Neural progenitor cell (in vitro differentiated cells): ENCODE data around the gene SCMH1. TPM values are rescaled to one million over a fixed set of nuclear protein-coding genes. Genes with fewer than 3 reads are reported as not detected.

Source experiments
- DNase-seq: peaks from one replicate; pipeline ENCODE4 v3.0.0-alpha.2; 2016; ENCODE audit warnings: low spot score
- H2AFZ ChIP-seq: fragments of 200-600 bp; sonication (generic); replicated peaks from 2 replicates; pipeline ENCODE4 v1.6.1; 2016; ENCODE audit warnings: antibody characterized with exemption
- H3F3A ChIP-seq: fragments of 200-600 bp; sonication (generic); 2 replicates; pipeline ENCODE4 v1.6.1; 2016; ENCODE audit warnings: antibody characterized with exemption, low read depth
- H3K27ac ChIP-seq: fragments of 200-600 bp; sonication (generic); 2 replicates; pipeline ENCODE4 v1.5.1; 2016; ENCODE audit warnings: mild to moderate bottlenecking
- H3K27me3 ChIP-seq: fragments of 200-600 bp; sonication (generic); 2 replicates; pipeline ENCODE4 v1.6.1; 2016; ENCODE audit warnings: mild to moderate bottlenecking, moderate library complexity
- H3K36me3 ChIP-seq: fragments of 200-600 bp; sonication (generic); 2 replicates; pipeline ENCODE4 v1.5.1; 2016
- H3K4me1 ChIP-seq: fragments of 200-600 bp; sonication (generic); 2 replicates; pipeline ENCODE4 v1.6.1; 2016; ENCODE audit warnings: mixed run types
- H3K4me2 ChIP-seq: fragments of 200-600 bp; sonication (generic); 2 replicates; pipeline ENCODE4 v1.6.1; 2016
- H3K4me3 ChIP-seq: fragments of 200-600 bp; sonication (generic); 2 replicates; pipeline ENCODE4 v1.5.1; 2016
- H3K79me2 ChIP-seq: fragments of 200-600 bp; sonication (generic); 2 replicates; pipeline ENCODE4 v1.6.1; 2016; ENCODE audit warnings: low read depth
- H3K9ac ChIP-seq: fragments of 200-600 bp; sonication (generic); 2 replicates; pipeline ENCODE4 v1.6.1; 2016
- H3K9me3 ChIP-seq: fragments of 200-600 bp; sonication (generic); 2 replicates; pipeline ENCODE4 v1.5.1; 2016; ENCODE audit warnings: low read depth
- H4K20me1 ChIP-seq: fragments of 200-600 bp; sonication (generic); 2 replicates; pipeline ENCODE4 v1.6.1; 2016; ENCODE audit warnings: low read depth
- H3K27ac Mint-ChIP-seq: 3 replicates; pipeline ENCODE4 v1.8.0; 2021; ENCODE audit warnings: mixed read lengths
- H3K27me3 Mint-ChIP-seq: 2 replicates; pipeline ENCODE4 v1.8.0; 2022; ENCODE audit warnings: low read depth, mild to moderate bottlenecking, inconsistent platforms, moderate library complexity, mixed read lengths; ENCODE audit not compliant: insufficient read depth
- H3K36me3 Mint-ChIP-seq: 3 replicates; pipeline ENCODE4 v1.8.0; 2021; ENCODE audit warnings: mixed read lengths
- H3K4me1 Mint-ChIP-seq: 3 replicates; pipeline ENCODE4 v1.8.0; 2021; ENCODE audit warnings: mixed read lengths
- H3K4me3 Mint-ChIP-seq: 3 replicates; pipeline ENCODE4 v1.8.0; 2021; ENCODE audit warnings: mild to moderate bottlenecking, moderate library complexity, mixed read lengths
- H3K9me3 Mint-ChIP-seq: 3 replicates; pipeline ENCODE4 v1.8.0; 2020; ENCODE audit warnings: mixed read lengths
- CTCF ChIP-seq: fragments of 200-600 bp; sonication (generic); IDR thresholded peaks from 2 replicates; pipeline ENCODE4 v1.5.1; 2017; ENCODE audit warnings: antibody characterized with exemption, mild to moderate bottlenecking
- EZH2 ChIP-seq: fragments of 200-600 bp; sonication (generic); IDR thresholded peaks from 2 replicates; pipeline ENCODE4 v1.6.1; 2017; ENCODE audit warnings: antibody characterized with exemption, mild to moderate bottlenecking, moderate library complexity
- EZH2phosphoT487 ChIP-seq: fragments of 200-600 bp; sonication (generic); IDR thresholded peaks from 2 replicates; pipeline ENCODE4 v1.6.1; 2017; ENCODE audit warnings: antibody characterized with exemption
- total RNA-seq: library from RNA; depleted of rRNA; stranded (reverse); fragments of >200 nt; gene quantifications from 2 replicates; pipeline ENCODE4 v1.2.3, GENCODE V29; 2015; ENCODE audit warnings: low replicate concordance

SCMH1 gene
- total RNA-seq, 1 donor from 2014 or later = 16.1 TPM

GRCh38 chr1:41015897-41016470, 226.1 kb downstream of the SCMH1 start:
- Histone ChIP-seq H3K9ac (no peak overlapping the region), H3K36me3 (no peaks in the 10 kb centered on the region), H3K9me3 (no peaks in the 10 kb centered on the region), H3K27me3 (no peaks in the 10 kb centered on the region), H3K79me2 (no peaks in the 10 kb centered on the region), H3F3A (peaks cover 3% of the 10 kb centered on the region), H4K20me1 (no peaks in the 10 kb centered on the region), H2AFZ (no peak overlapping the region), H3K4me1 (no peaks in the 10 kb centered on the region), H3K4me2 (no peak overlapping the region), H3K4me3 (no peak overlapping the region), H3K27ac (no peak overlapping the region)
- no peaks in the 10 kb centered on the region for H3K9me3 Mint-ChIP-seq
- no peaks in the 10 kb centered on the region for H3K4me1 Mint-ChIP-seq
- no peak for DNase-seq
- peaks cover 5% of the 10 kb centered on the region for H3K27me3 Mint-ChIP-seq
- no peak overlapping the region for H3K27ac Mint-ChIP-seq
- peaks cover 28% of the 10 kb centered on the region for H3K36me3 Mint-ChIP-seq
- TF ChIP-seq EZH2 (no peak), EZH2phosphoT487 (no peak), CTCF (no peak)
- no peak overlapping the region for H3K4me3 Mint-ChIP-seq

- no peak overlapping the region for H3K4me2 ChIP-seq
- no peaks in the 10 kb centered on the region for H3K9me3 ChIP-seq
- Mint-ChIP-seq H3K36me3 (peaks cover 29% of the 10 kb centered on the region), H3K4me3 (no peak overlapping the region), H3K27me3 (peaks cover 5% of the 10 kb centered on the region), H3K27ac (no peak overlapping the region), H3K9me3 (no peaks in the 10 kb centered on the region), H3K4me1 (no peaks in the 10 kb centered on the region)
- H3K4me1 ChIP-seq = no peaks in the 10 kb centered on the region
- no peak overlapping the region for H3K27ac ChIP-seq
- H3K27me3 ChIP-seq = no peaks in the 10 kb centered on the region
- no peak overlapping the region for H3K9ac ChIP-seq
- H3K36me3 ChIP-seq = no peaks in the 10 kb centered on the region
- no peak for DNase-seq
- H3K4me3 ChIP-seq = no peak overlapping the region
- TF ChIP-seq EZH2 (no peak), EZH2phosphoT487 (no peak), CTCF (no peak)
- peaks cover 3% of the 10 kb centered on the region for H3F3A ChIP-seq
- H4K20me1 ChIP-seq = no peaks in the 10 kb centered on the region
- no peak overlapping the region for H2AFZ ChIP-seq
- H3K79me2 ChIP-seq = no peaks in the 10 kb centered on the region
These were observed 226.7 kb downstream of the SCMH1 start for GRCh38 chr1:41015281-41015896.

- peaks cover 32% of the 10 kb centered on the region for H3K36me3 Mint-ChIP-seq
These were observed 227.2 kb downstream of the SCMH1 start for GRCh38 chr1:41014871-41015270.

More at GRCh38 chr1:41014871-41015270, 227.2 kb downstream of the SCMH1 start:
- no peaks in the 10 kb centered on the region for H3K4me1 Mint-ChIP-seq
- no peak for TF ChIP-seq EZH2
- no peak for TF ChIP-seq EZH2phosphoT487
- no peak for TF ChIP-seq CTCF
- no peak overlapping the region for H3K27ac Mint-ChIP-seq
- no peak overlapping the region for H3K4me2 ChIP-seq
- no peaks in the 10 kb centered on the region for H4K20me1 ChIP-seq
- H3K4me3 ChIP-seq = no peak overlapping the region
- H3K9me3 Mint-ChIP-seq = no peaks in the 10 kb centered on the region
- H3K9me3 ChIP-seq = no peaks in the 10 kb centered on the region
- peaks cover 3% of the 10 kb centered on the region for H3F3A ChIP-seq
- H3K9ac ChIP-seq = no peak overlapping the region
- no peak overlapping the region for H3K27ac ChIP-seq
- peaks cover 5% of the 10 kb centered on the region for H3K27me3 Mint-ChIP-seq
- H3K36me3 ChIP-seq = no peaks in the 10 kb centered on the region
- no peaks in the 10 kb centered on the region for H3K4me1 ChIP-seq
- no peak overlapping the region for H3K4me3 Mint-ChIP-seq
- H3K79me2 ChIP-seq = no peaks in the 10 kb centered on the region
- no peak for DNase-seq
- no peaks in the 10 kb centered on the region for H3K27me3 ChIP-seq
- H2AFZ ChIP-seq = no peak overlapping the region
